Lower lobe of right lung (tissue), 2 donors: ENCODE results near the gene INTS1. TPM values are rescaled to one million over a fixed set of nuclear protein-coding genes. Genes with fewer than 3 reads are reported as not detected.
"Not testable (repeated sequence)": the region's sequence is repeated elsewhere in the genome, so short reads cannot be mapped to it uniquely, and the experiment has no call there.

ENCODE experiments used
- ATAC-seq, 2 donors: fragments of 200-7000 bp; cut with Tn5 transposase; one replicate each; pipeline ENCODE4 v1.9.1; 2020 to 2022; ENCODE audit warnings: mild to moderate bottlenecking in 2 of 2, moderate library complexity in 2 of 2
- DNase-seq: peaks from one replicate; pipeline ENCODE4 v3.0.0-alpha.2; 2020
- H3K27ac ChIP-seq: fragments of 200-600 bp; one replicate; pipeline ENCODE4 v1.8.0; 2022
- H3K27me3 ChIP-seq: fragments of 200-600 bp; one replicate; pipeline ENCODE4 v1.8.0; 2022; ENCODE audit warnings: low read depth
- H3K36me3 ChIP-seq: fragments of 200-600 bp; one replicate; pipeline ENCODE4 v1.8.0; 2022; ENCODE audit warnings: mild to moderate bottlenecking
- H3K4me1 ChIP-seq: fragments of 200-600 bp; one replicate; pipeline ENCODE4 v1.8.0; 2022
- H3K4me3 ChIP-seq: fragments of 200-600 bp; one replicate; pipeline ENCODE4 v1.8.0; 2022; ENCODE audit warnings: mild to moderate bottlenecking
- H3K9me3 ChIP-seq: fragments of 200-600 bp; one replicate; pipeline ENCODE4 v1.8.0; 2022
- CTCF ChIP-seq: fragments of 200-600 bp; IDR thresholded peaks from one replicate; pipeline ENCODE4 v1.8.0; 2022; ENCODE audit warnings: antibody characterized with exemption, mild to moderate bottlenecking
- intact Hi-C: fragments of 100-400 bp; cut with DNase I; formaldehyde crosslinking; loops from one replicate; pipeline ENCODE4 v1.11.0; 2022
- total RNA-seq: library from RNA; stranded (reverse); fragmentation: NEBNext Ultra II Directional; extraction: Animal tissue kit (Norgen Biotek cat#: 25700); gene quantifications from one replicate; pipeline ENCODE4 v1.2.1, GENCODE V29; 2021
- donor health status: DM: no; HTN: yes; CAD: no; lungs with severe emphysema.

Gene INTS1
- total RNA-seq, 1 donor from 2014 or later, result 50.8 TPM

DNA sequence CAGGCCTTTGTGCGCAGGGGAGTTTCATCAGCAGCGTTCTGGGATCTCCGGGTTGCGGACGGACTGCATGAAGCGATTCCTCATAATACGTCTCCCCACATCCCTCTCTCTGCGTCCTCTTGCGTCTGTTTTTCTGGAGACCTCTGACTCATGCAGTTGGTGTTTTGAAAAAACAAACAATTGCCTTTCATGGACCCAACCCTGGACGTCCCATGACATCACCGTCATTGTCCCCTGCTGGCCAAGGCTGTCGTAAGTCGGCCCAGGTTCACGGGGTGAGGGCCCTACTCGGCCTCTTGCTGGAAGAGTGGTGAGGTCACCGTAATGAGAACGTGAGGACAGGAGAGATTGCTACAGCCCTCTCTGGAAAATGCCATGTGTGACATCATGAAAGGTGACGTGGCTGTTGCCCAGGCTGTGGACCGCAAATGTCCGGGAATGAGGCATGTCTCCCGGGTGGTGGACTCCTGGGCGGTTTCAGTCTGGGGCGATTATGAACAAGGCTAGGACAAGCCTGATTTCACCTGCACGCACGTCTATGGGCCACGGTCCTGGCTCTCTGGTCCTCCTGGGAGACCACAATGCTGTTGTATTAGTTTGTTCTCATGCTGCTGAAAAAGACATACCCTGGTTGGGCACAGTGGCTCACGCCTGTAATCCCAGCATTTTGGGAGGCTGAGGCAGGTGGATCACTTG lies 16.5 kb upstream of the INTS1 start:
- Histone ChIP-seq H3K9me3 (peaks cover 3% of the 10 kb centered on the region), H3K36me3 (no peaks in the 10 kb centered on the region), H3K4me3 (no peak overlapping the region), H3K27ac (no peak overlapping the region), H3K4me1 (no peaks in the 10 kb centered on the region), H3K27me3 (no peaks in the 10 kb centered on the region)
- TF ChIP-seq CTCF, result no peak
- ATAC-seq (peak; percentile 33 to 58), DNase-seq (no peak)
- intact Hi-C loops, result no loop called here

DNA sequence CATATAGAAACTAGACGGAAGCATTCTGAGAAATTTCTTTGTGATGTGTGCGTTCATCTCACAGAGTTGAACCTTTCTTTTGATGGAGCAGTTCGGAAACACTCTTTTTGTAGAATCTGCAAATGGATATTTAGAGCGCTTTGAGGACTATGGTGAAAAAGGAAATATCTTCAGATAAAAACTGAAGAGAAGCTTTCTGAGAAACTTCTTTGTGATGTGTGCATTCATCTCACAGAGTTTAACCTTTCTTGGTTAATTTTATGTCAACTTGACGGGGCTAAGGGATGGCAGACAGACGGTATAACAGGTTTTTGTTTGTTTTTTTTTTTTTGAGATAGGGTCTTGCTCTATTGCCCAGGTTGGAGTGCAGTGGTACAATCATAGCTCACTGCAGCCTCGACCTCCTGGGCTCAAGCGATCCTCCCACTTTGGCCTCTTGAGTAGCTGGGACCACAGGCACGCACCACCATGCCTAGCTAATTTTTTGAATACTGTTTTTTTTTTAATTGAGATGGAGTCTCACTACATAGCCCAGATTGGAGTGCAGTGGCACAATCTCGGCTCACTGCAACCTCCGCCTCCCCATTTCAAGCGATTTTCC lies 15.2 kb upstream of the INTS1 start:
- H3K9me3 ChIP-seq, DNase-seq, H3K4me1 ChIP-seq, H3K27me3 ChIP-seq, ATAC-seq, H3K4me3 ChIP-seq, H3K27ac ChIP-seq, intact Hi-C loops, H3K36me3 ChIP-seq: not testable (repeated sequence)

- no peak for DNase-seq
Measured at GRCh38 chr7:1516586-1517251, 12.5 kb upstream of the INTS1 start.

GRCh38 chr7:1515509-1515967 lies 11.3 kb upstream of the INTS1 start:
- peaks cover 21% of the 10 kb centered on the region for H3K4me1 ChIP-seq
- DNase-seq, H3K27ac ChIP-seq, H3K36me3 ChIP-seq, H3K9me3 ChIP-seq, H3K27me3 ChIP-seq, H3K4me3 ChIP-seq, intact Hi-C loops, ATAC-seq: not testable (repeated sequence)

More at GRCh38 chr7:1516586-1517251, 12.5 kb upstream of the INTS1 start:
- no peak overlapping the region for H3K4me3 ChIP-seq
- no peak overlapping the region for H3K27ac ChIP-seq
- peaks cover 21% of the 10 kb centered on the region for H3K4me1 ChIP-seq
- TF ChIP-seq CTCF, result no peak
- intact Hi-C loops, result no loop called here
- peaks cover 3% of the 10 kb centered on the region for H3K9me3 ChIP-seq
- H3K27me3 ChIP-seq, result peaks cover 4% of the 10 kb centered on the region
- ATAC-seq, result no peak
- H3K36me3 ChIP-seq, result no peaks in the 10 kb centered on the region

GRCh38 chr7:1514995-1515401 lies 10.8 kb upstream of the INTS1 start:
- Histone ChIP-seq H3K4me1 (peaks cover 21% of the 10 kb centered on the region), H3K4me3 (no peak overlapping the region), H3K36me3 (no peaks in the 10 kb centered on the region), H3K27me3 (peaks cover 4% of the 10 kb centered on the region), H3K27ac (no peak overlapping the region), H3K9me3 (peaks cover 3% of the 10 kb centered on the region)
- intact Hi-C loops, result no loop called here
- TF ChIP-seq CTCF, result no peak
- ATAC-seq, result no peak
- no peak for DNase-seq

GRCh38 chr7:1514407-1514806 lies 10.2 kb upstream of the INTS1 start:
- Histone ChIP-seq H3K4me3 (no peak overlapping the region), H3K27me3 (peaks cover 4% of the 10 kb centered on the region), H3K4me1 (peaks cover 21% of the 10 kb centered on the region), H3K27ac (no peak overlapping the region), H3K9me3 (peaks cover 3% of the 10 kb centered on the region), H3K36me3 (no peaks in the 10 kb centered on the region)
- ATAC-seq, result no peak
- DNase-seq, result no peak
- TF ChIP-seq CTCF, result no peak
- intact Hi-C loops, result no loop called here
